Endodermal cell (in vitro differentiated cells): ENCODE measurements around the gene ILF2. TPM values are rescaled to one million over a fixed set of nuclear protein-coding genes. Genes with fewer than 3 reads are reported as not detected.

Source experiments
- DNase-seq: peaks from one replicate; pipeline ENCODE4 v3.0.0-alpha.2; 2017
- H3K27ac ChIP-seq: 2 replicates; pipeline ENCODE4 v1.5.1; 2013; ENCODE audit warnings: mild to moderate bottlenecking, low read depth, low read length, moderate library complexity
- H3K27me3 ChIP-seq: 2 replicates; pipeline ENCODE4 v1.6.1; 2013; ENCODE audit warnings: mild to moderate bottlenecking, low read length, moderate library complexity; ENCODE audit not compliant: insufficient read depth, control insufficient read depth, poor library complexity, severe bottlenecking
- H3K36me3 ChIP-seq: 2 replicates; pipeline ENCODE4 v1.7.0; 2013; ENCODE audit warnings: mild to moderate bottlenecking, low read length, moderate library complexity; ENCODE audit not compliant: control insufficient read depth, insufficient read depth
- H3K4me1 ChIP-seq: one replicate; pipeline ENCODE4 v1.7.0; 2013; ENCODE audit warnings: low read length; ENCODE audit not compliant: control insufficient read depth, insufficient read depth
- H3K4me3 ChIP-seq: 2 replicates; pipeline ENCODE4 v1.5.1; 2013; ENCODE audit warnings: mild to moderate bottlenecking, low read length, moderate library complexity
- H3K9ac ChIP-seq: 2 replicates; pipeline ENCODE4 v1.6.1; 2013; ENCODE audit warnings: mild to moderate bottlenecking, low read length, moderate library complexity; ENCODE audit not compliant: poor library complexity, severe bottlenecking; ENCODE audit errors: extremely low read depth
- H3K9me3 ChIP-seq: 2 replicates; pipeline ENCODE4 v1.6.1; 2013; ENCODE audit warnings: mild to moderate bottlenecking, low read length, moderate library complexity; ENCODE audit not compliant: control insufficient read depth
- H3K27ac Mint-ChIP-seq: 2 replicates; pipeline ENCODE4 v1.8.0; 2020; ENCODE audit warnings: mixed read lengths
- H3K27me3 Mint-ChIP-seq: 2 replicates; pipeline ENCODE4 v1.8.0; 2021; ENCODE audit warnings: mild to moderate bottlenecking, mixed read lengths; ENCODE audit not compliant: insufficient read depth
- H3K36me3 Mint-ChIP-seq: 2 replicates; pipeline ENCODE4 v1.8.0; 2020; ENCODE audit warnings: low read depth, mixed read lengths
- H3K4me1 Mint-ChIP-seq: 2 replicates; pipeline ENCODE4 v1.8.0; 2020; ENCODE audit warnings: mixed read lengths
- H3K4me3 Mint-ChIP-seq: 2 replicates; pipeline ENCODE4 v1.8.0; 2020; ENCODE audit warnings: mild to moderate bottlenecking, moderate library complexity, mixed read lengths
- H3K9me3 Mint-ChIP-seq: 2 replicates; pipeline ENCODE4 v1.8.0; 2020; ENCODE audit warnings: mild to moderate bottlenecking, mixed read lengths
- WGBS, 2 experiments: methylation state at CpG; one replicate each; pipeline versions ENCODE4 v1.1.5 to v1.1.7; 2013; ENCODE audit warnings: missing lambda C conversion rate in 2 of 2, mixed read lengths in 1 of 2; ENCODE audit not compliant: insufficient coverage in 1 of 2, insufficient read length in 1 of 2; 5-methylcytosine and 5-hydroxymethylcytosine counted together
- total RNA-seq, 2 donors: library from RNA; stranded (reverse); fragmentation: NEBNext Ultra II Directional in 1 of 2; extraction: Animal tissue kit (Norgen Biotek cat#: 25700) in 1 of 2; gene quantifications; 2 replicates in 1 of 2; 3 replicates in 1 of 2; pipeline ENCODE4 v1.2.1, GENCODE V29; 2021
- TF ChIP-seq, protein P1 (sequence below): fragments of 200-600 bp; sonication (generic); conservative IDR thresholded peaks from 2 replicates; pipeline ENCODE4 v1.5.0; 2021; ENCODE audit warnings: antibody characterized with exemption, mild to moderate bottlenecking

The ILF2 gene
- total RNA-seq, 2 donors from 2014 or later, result 280 to 315 TPM

DNA sequence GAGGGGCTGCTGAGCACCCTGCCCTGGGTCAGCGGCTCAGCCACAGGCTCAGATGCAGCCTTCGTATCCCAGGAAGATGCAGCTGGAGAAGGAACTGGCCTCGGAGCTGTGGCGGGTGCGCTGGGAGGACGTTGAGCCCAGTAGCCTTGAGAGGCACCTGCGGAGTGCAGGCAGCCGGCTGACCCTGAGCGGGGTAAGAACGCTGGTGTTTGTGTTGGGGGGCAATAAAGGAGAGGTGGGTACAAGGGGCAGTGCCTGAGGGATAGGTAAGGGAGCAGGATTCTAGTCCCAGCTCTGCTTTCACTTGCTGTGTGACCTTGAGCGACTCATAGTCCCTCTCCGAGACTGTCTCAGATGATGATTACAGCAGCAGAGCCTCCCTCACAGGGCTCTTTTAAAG is 14.1 kb upstream of the ILF2 start:
- Histone ChIP-seq H3K36me3 (no peaks in the 10 kb centered on the region), H3K9ac (no peak overlapping the region), H3K4me3 (no peak overlapping the region), H3K27ac (no peak overlapping the region), H3K27me3 (peaks cover 11% of the 10 kb centered on the region), H3K9me3 (no peaks in the 10 kb centered on the region), H3K4me1 (no peaks in the 10 kb centered on the region)
- DNase-seq, result no peak
- H3K9me3 Mint-ChIP-seq, result no peaks in the 10 kb centered on the region
- WGBS, 2 experiments, result 91 to 92% methylated on average over 5 to 12 of the region's 12 CpGs
- H3K27ac Mint-ChIP-seq, result no peak overlapping the region
- peaks cover 2% of the 10 kb centered on the region for H3K4me1 Mint-ChIP-seq
- peaks cover 17% of the 10 kb centered on the region for H3K27me3 Mint-ChIP-seq
- no peak overlapping the region for H3K4me3 Mint-ChIP-seq
- TF ChIP-seq, protein P1, sequence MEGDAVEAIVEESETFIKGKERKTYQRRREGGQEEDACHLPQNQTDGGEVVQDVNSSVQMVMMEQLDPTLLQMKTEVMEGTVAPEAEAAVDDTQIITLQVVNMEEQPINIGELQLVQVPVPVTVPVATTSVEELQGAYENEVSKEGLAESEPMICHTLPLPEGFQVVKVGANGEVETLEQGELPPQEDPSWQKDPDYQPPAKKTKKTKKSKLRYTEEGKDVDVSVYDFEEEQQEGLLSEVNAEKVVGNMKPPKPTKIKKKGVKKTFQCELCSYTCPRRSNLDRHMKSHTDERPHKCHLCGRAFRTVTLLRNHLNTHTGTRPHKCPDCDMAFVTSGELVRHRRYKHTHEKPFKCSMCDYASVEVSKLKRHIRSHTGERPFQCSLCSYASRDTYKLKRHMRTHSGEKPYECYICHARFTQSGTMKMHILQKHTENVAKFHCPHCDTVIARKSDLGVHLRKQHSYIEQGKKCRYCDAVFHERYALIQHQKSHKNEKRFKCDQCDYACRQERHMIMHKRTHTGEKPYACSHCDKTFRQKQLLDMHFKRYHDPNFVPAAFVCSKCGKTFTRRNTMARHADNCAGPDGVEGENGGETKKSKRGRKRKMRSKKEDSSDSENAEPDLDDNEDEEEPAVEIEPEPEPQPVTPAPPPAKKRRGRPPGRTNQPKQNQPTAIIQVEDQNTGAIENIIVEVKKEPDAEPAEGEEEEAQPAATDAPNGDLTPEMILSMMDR, result no peak
- no peaks in the 10 kb centered on the region for H3K36me3 Mint-ChIP-seq

DNA sequence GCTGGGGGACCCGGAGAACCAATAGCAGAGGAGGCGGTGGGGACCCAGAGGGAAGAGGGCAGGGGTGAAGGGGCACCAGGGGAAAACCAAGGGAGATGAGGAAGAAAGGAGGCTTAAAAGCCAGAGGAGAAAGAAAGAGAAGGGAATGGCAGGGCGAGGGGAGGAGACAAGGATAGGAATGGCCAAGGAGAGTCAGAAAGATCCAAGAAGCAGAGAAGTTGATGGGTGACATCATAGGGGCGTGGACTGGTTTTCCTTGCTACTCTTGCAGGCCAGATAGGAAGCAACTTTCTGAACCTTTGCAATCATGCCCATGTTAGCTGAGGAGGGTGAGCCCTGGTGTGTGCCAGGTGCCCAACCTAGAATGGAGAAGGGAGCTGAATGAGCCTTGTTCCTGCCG is 13.1 kb upstream of the ILF2 start:
- no peak overlapping the region for H3K4me3 Mint-ChIP-seq
- no peaks in the 10 kb centered on the region for H3K36me3 ChIP-seq

DNA sequence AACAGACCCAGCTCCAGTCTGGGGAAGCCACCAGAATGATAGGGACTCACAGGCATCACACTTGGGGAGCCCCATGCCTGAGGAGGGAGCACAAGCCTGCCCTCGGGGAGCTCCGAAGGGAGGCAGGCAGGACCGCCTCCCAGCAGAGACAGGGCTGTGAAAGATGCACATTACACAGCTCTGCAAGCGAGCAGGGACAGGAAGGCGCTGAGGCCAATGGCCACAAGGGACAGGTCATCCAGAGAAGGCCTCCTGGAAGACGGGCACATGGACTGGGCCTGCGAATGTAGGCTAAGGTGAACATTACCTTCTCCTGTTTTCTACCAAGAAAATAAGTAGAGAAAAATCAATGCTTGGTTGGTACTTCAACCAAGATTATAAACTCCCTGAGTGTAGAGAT is 11.9 kb upstream of the ILF2 start:
- H3K4me3 ChIP-seq, result no peak overlapping the region
- H3K27me3 ChIP-seq, result peaks cover 33% of the 10 kb centered on the region
- Mint-ChIP-seq H3K4me3 (no peak overlapping the region), H3K36me3 (no peaks in the 10 kb centered on the region), H3K4me1 (peaks cover 9% of the 10 kb centered on the region), H3K9me3 (no peaks in the 10 kb centered on the region), H3K27ac (no peak overlapping the region), H3K27me3 (peaks cover 37% of the 10 kb centered on the region)
- DNase-seq, result no peak
- TF ChIP-seq, protein P1, result no peak
- 93% methylated on average over 5 to 7 of the region's 7 CpGs for WGBS, 2 experiments
- no peak overlapping the region for H3K9ac ChIP-seq
- no peaks in the 10 kb centered on the region for H3K4me1 ChIP-seq
- no peaks in the 10 kb centered on the region for H3K9me3 ChIP-seq
- no peaks in the 10 kb centered on the region for H3K36me3 ChIP-seq
- H3K27ac ChIP-seq, result no peak overlapping the region

More for the DNA sequence above, 13.1 kb upstream of the ILF2 start:
- TF ChIP-seq, protein P1, result no peak
- Histone ChIP-seq H3K4me1 (no peaks in the 10 kb centered on the region), H3K9me3 (no peaks in the 10 kb centered on the region), H3K27ac (no peak overlapping the region), H3K27me3 (peaks cover 22% of the 10 kb centered on the region), H3K4me3 (no peak overlapping the region), H3K9ac (no peak overlapping the region)
- Mint-ChIP-seq H3K27ac (no peak overlapping the region), H3K9me3 (no peaks in the 10 kb centered on the region), H3K4me1 (peaks cover 4% of the 10 kb centered on the region), H3K27me3 (peaks cover 25% of the 10 kb centered on the region), H3K36me3 (no peaks in the 10 kb centered on the region)
- DNase-seq, result no peak
- 83 to 92% methylated on average over 5 of the region's 5 CpGs for WGBS, 2 experiments
